DMS153 (cell line): Measurements from ENCODE around the gene CD7.

Source experiments
- DNase-seq: peaks from one replicate; lab custom pipeline; 2025; lab: John Stamatoyannopoulos, UW

The CD7 gene

GRCh38 chr17:82314727-82315605 is 2.4 kb downstream of the CD7 start:
- no peak for DNase-seq

DNA sequence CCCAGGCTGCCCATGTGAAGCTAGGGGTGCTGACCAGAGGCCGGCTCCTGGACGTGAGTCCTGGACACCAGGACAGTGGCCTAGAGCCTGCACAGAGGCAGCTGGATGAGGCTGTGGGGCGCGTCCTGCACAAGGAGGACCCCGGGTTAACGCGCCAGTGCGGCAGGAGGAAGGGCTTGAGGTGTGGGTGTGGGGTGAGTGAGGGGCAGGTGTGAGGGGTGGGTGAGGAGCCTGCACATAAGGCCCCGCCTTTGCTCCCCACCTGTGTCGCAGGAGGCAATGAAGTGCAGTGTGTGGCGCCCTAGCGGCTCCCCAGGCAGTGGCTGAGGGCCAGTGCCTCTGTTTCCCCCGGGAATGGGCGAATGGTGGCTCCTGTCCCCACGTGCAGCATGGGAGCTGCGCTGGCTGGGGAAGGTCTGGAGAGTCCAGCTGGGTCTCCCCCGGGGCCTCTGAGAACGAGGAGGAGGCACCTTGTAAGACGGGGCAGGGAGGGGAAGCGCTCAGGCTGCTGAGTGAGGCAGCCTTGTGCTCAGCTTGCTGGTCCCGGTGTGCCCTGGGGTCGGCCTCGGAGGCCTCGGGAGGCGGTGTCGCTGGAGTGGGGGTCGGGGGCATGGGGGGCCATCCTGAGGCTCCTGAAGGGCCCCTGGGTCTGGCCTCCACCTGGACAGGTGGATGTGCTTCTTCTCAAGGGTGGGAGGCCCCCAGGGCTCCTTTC is 3.2 kb downstream of the CD7 start:
- no peak for DNase-seq

DNA sequence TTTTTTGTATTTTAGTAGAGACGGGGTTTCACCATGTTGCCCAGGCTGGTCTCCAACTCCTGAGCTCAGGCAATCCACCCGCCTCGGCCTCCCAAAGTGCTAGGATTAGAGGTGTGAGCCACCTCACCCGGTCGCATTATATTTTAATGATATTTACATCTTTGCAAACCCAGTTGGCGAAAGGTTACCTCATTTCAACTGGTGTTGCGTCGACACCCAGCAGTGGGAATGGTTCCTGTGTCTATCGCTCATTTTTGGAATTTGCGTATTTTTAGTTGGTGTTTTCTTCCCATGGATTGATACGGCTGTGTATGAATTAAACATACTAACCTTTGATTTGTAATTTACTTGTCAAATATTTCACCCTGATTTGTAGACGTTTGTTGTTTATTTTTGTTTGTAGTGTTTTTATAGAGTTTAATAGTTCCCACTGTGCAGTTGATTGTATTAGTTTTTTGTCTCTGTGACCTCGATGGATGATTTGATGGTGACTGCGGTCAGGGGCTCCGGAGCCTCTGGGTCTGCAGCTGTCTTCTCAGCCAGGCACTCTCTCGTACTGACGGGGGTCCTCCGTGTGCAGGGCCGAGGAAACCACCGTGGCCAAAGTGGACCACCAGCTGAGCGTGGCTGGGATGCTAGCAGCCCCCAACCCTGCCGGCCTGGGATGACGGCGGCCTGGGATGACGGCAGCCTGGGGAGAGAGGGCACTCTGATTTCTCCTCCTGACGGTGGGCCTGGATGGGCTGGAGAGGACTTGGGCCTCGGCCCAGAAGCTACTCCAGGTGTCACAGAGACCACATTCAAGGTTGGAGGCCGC is 4.0 kb downstream of the CD7 start:
- no peak for DNase-seq

- DNase-seq = no peak
These were observed 5.4 kb downstream of the CD7 start for GRCh38 chr17:82311971-82312370.

DNA sequence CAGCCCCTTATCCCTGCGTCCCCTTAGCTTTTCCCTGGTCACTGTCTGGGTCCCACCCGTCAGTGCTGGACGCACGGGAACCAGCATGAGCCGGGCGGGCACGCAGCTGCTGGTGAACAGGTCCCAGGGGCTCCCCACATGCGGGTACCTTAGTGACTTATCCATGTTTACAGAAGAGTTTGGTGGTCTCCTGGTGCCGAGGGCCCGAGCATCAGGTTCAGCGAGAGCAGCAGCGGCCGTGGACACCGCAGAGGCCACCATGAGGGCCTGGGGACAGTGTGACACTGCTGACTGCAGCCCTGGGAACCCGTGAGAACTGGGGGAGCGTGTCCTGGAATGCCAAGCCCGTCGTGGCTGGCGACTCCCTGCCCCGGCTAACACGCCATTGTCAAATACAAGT is 6.5 kb downstream of the CD7 start:
- DNase-seq = no peak

GRCh38 chr17:82309656-82310570 is 7.5 kb downstream of the CD7 start:
- DNase-seq = no peak

DNA sequence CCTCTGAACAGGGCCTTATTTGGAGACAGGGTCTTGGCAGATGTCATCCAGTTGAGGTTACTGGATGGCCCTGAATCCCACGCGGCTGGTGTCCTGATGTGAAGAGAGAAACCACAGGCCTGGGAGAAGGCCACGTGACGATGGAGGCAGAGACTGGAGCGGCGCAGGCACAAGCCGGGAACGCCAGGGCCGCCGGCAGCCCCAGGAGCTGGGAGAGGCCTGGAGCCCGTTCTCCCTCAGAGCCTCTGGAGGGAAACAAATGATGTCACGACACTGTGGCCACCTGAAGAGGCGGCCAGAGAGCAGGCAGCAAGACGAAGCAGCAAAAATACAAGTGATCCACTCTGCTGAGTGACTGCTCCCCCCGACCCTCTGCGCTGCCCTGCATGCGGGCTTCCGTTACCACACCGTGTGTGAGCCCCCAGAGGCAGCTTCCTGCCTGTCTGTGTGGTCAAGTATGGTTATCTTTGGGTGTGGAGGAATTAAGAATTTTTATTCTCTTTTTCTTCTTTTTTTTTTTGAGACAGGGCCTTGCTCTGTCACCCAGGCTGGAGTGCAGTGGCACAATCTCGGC is 11.6 kb downstream of the CD7 start:
- DNase-seq = no peak

GRCh38 chr17:82304826-82305726 is 12.3 kb downstream of the CD7 start:
- no peak for DNase-seq

GRCh38 chr17:82303944-82304808 is 13.2 kb downstream of the CD7 start:
- no peak for DNase-seq

DNA sequence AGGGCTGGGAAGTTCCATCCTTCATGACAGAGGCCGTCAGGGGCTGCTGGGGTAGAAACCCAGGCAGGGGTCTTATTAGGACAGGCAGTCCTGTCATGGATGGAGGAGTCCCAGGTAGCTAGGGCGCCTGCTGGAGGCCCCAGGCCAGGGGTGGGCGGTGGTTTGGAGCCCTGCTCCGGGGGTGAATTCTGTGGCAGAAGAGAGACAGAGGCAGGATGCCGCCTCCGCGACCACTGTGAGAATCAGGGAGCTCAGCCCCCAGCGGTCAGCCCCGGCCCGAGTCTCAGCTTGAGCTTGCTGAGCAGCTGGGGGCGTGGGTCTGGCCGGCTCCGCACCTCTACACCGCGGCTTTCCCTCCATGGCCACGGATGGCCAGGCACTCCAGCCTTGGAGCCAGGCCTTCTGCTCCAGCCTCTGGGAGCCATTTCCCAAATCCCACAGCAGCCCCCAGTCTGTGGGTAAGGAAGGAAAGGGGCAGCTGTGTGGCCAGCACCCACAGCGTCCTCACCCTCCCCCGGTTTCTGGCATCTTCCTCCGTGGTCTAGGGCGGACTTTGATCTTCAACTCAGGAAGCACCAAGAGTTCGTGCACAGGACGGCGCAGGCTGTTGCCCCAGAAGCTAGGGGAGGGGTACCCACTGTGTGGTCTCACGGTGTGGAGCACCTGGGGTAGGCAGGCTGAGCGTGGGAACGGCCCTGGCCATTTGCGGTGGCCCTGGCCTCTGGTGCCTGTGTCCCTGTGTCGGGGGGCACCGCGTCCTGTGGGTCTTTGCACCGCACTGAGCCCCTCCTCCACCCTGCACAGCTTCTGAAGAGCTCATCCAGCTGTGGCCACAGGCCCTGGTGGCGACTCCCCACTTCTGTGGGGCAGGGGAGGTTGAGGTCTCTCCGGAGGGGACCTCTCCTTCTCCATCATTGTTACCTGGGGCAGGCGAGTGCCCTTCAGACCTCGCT is 14.1 kb downstream of the CD7 start:
- DNase-seq = no peak

GRCh38 chr17:82302568-82302963 is 14.8 kb downstream of the CD7 start:
- DNase-seq = no peak

DNA sequence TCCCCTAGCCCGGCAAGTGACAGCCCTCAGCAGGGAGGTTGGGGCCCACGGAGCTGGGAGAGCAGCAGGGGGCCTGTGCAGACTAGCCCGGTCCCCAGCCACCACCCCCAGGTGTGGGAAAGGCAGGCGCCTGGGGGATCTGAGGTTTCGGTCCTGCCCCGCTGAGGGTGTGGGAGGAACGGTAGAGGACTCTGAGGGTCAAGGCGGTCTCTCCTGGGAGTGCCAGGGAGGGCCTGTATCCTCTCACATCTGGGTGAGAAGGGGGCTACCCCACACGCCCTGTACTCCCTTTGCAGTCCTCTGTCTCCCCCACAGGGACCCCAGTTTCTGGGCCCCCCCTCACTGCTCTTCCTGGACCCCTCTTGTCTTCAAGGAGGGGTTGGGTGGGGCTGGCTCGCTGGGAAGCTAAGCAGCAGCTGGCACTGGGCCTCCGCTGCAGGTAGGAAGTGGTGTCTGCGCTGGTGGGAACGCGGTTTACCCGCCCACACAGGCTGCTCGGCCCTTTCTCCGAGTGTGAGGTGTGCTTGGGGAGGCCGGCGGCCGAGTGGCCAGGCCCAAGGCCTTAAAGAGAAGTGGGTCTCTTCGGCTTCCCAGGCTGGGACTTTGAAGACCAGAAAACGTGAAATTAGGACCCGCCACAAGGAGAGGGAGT is 15.4 kb downstream of the CD7 start:
- no peak for DNase-seq

DNA sequence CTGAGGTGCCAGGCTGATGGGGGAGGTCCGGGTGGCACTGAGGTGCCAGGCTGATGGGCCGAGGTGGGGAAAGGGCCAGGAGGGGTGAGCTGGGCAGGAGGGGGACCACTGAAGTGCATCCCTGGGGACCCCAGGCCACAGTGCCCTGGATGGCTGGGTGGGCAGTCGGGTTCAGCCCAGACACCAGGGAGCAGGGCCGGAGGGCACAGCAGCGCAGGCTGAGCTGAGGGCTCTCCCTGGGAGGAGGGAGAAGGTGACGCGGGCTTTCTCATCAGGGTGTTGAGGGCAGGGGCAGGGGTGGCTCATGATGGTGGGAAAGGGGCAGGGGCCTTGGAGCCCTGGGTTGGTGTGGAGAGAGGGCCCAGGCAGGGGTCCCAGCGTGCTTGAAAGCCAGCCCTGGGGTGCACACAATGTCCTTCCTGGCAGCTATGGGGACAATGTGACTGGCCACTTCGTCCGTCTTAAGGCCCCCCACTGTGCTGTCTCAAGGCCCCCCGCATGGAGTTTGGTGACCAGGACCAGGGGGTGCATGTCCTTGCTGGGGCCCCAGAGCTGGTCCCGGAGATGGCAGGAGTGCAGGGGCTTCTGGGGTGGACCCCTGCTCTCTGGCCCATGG is 16.0 kb downstream of the CD7 start:
- no peak for DNase-seq

DNA sequence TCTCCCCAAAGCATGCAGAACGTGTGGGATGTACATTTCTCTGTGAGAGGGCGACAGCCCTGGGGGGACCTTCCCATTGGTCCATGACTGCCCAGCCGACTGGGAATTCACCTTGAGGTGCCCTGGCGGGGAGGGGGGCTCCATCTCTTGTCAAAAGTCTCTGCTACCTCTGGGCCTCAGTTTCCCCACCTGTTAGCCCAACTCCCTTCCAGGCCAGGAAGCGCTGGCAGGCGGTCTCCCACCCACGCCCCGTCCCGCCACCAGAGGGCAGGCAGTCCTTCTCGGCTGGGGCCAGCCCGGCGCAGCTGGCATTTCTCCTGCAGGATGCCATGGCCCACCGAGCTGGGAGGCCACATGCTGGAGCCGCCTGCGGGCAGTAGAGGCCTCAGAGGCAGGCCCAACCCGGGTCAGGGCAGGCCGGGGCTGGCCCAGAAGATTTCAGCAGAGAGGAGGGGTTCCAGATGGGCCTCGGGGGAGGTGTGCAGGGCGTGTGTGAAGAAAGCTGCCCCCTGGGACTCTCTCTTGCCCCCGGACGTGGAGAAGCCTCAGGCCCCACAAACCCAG is 16.6 kb downstream of the CD7 start:
- DNase-seq = no peak

GRCh38 chr17:82300228-82300627 is 17.2 kb downstream of the CD7 start:
- DNase-seq = no peak

DNA sequence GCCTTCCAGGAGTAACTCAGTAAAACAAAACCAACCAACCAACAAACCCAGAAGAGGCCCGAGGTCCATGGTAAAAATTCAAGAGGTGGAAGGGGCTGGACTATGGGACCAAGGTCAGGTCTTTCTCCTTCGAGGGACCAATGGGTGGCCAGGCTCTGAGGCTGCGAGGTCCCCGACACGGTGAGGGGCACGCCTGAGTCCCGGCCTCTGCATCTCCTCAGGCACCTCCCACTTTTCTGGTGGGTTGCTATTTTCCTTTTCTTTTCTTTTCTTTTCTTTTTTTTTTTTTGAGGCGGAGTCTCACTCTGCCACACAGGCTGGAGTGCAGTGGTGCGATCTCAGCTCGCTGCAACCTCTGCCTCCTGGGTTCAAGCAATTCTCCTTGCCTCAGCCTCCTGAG is 18.0 kb downstream of the CD7 start:
- no peak for DNase-seq
